Prostate gland (tissue), 2 donors: ENCODE data around the gene INAVA. TPM values are rescaled to one million over a fixed set of nuclear protein-coding genes. Genes with fewer than 3 reads are reported as not detected.

Source experiments
- DNase-seq: peaks from one replicate; pipeline ENCODE4 v3.0.0-alpha.2; 2019; ENCODE audit warnings: low spot score
- H3K27ac ChIP-seq, 2 donors: fragments of 200-600 bp; sonication (generic); 2 replicates each; pipeline ENCODE4 v1.5.1; 2017 to 2019
- H3K27me3 ChIP-seq: fragments of 200-600 bp; sonication (generic); replicated peaks from 2 replicates; pipeline ENCODE4 v1.5.1; 2019; ENCODE audit not compliant: insufficient read depth
- H3K36me3 ChIP-seq, 2 donors: fragments of 200-600 bp; sonication (generic); 1 replicate in 1 of 2; 2 replicates in 1 of 2; pipeline versions ENCODE4 v1.5.1 to v1.8.1; 2017 to 2019
- H3K4me1 ChIP-seq: fragments of 200-600 bp; sonication (generic); replicated peaks from 2 replicates; pipeline ENCODE4 v1.5.1; 2019
- H3K4me3 ChIP-seq, 2 donors: fragments of 200-600 bp; sonication (generic); 2 replicates each; pipeline ENCODE4 v1.5.1; 2017 to 2019
- H3K9me3 ChIP-seq: fragments of 200-600 bp; sonication (generic); 2 replicates; pipeline ENCODE4 v1.5.1; 2017
- POLR2A ChIP-seq: fragments of 450-650 bp; IDR thresholded peaks from one replicate; pipeline ENCODE4 v1.6.1; 2016; ENCODE audit warnings: antibody characterized with exemption, mild to moderate bottlenecking
- POLR2AphosphoS5 ChIP-seq: sonication (generic); formaldehyde crosslinking; IDR thresholded peaks from one replicate; pipeline ENCODE4 v1.6.1; 2017; ENCODE audit warnings: antibody characterized with exemption
- WGBS: methylation state at CpG from one replicate; pipeline ENCODE4 v1.1.5; 2018; 5-methylcytosine and 5-hydroxymethylcytosine counted together
- intact Hi-C: fragments of 100-400 bp; cut with DNase I; formaldehyde crosslinking; loops from one replicate; pipeline ENCODE4 v1.14.2; 2022
- total RNA-seq, 2 donors: library from RNA; depleted of rRNA; stranded (reverse); fragments of >200 nt; gene quantifications; one replicate each; pipeline ENCODE4 v1.1.0, GENCODE V29; 2016
- TF ChIP-seq, protein P1 (sequence below), 4 experiments: fragments of 200-600 bp in 2 of 4; fragments of 450-650 bp in 2 of 4; sonication (generic) in 2 of 4; IDR thresholded peaks; 1 replicate in 3 of 4; 2 replicates in 1 of 4; pipeline ENCODE4 v1.5.1; 2016 to 2019; ENCODE audit warnings: antibody characterized with exemption in 4 of 4, mild to moderate bottlenecking in 2 of 4, moderate library complexity in 2 of 4

The INAVA gene
- total RNA-seq, 2 donors from 2014 or later = 7.4 to 27.1 TPM

GRCh38 chr1:200938955-200939354 is 44.3 kb downstream of the INAVA start:
- no peaks in the 10 kb centered on the region for H3K4me1 ChIP-seq
- H3K9me3 ChIP-seq = no peaks in the 10 kb centered on the region
- DNase-seq = no peak
- intact Hi-C loops = no loop called here
- no peaks in the 10 kb centered on the region for H3K36me3 ChIP-seq
- WGBS = 63% methylated on average over 4 of the region's 4 CpGs
- TF ChIP-seq, protein P1, sequence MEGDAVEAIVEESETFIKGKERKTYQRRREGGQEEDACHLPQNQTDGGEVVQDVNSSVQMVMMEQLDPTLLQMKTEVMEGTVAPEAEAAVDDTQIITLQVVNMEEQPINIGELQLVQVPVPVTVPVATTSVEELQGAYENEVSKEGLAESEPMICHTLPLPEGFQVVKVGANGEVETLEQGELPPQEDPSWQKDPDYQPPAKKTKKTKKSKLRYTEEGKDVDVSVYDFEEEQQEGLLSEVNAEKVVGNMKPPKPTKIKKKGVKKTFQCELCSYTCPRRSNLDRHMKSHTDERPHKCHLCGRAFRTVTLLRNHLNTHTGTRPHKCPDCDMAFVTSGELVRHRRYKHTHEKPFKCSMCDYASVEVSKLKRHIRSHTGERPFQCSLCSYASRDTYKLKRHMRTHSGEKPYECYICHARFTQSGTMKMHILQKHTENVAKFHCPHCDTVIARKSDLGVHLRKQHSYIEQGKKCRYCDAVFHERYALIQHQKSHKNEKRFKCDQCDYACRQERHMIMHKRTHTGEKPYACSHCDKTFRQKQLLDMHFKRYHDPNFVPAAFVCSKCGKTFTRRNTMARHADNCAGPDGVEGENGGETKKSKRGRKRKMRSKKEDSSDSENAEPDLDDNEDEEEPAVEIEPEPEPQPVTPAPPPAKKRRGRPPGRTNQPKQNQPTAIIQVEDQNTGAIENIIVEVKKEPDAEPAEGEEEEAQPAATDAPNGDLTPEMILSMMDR (IDR thresholded peaks at IDR 0.05) = no peak
- no peak for TF ChIP-seq POLR2A
- TF ChIP-seq POLR2AphosphoS5 = no peak
- H3K27ac ChIP-seq = no peak overlapping the region
- H3K4me3 ChIP-seq = no peak overlapping the region
- H3K27me3 ChIP-seq = no peaks in the 10 kb centered on the region

DNA sequence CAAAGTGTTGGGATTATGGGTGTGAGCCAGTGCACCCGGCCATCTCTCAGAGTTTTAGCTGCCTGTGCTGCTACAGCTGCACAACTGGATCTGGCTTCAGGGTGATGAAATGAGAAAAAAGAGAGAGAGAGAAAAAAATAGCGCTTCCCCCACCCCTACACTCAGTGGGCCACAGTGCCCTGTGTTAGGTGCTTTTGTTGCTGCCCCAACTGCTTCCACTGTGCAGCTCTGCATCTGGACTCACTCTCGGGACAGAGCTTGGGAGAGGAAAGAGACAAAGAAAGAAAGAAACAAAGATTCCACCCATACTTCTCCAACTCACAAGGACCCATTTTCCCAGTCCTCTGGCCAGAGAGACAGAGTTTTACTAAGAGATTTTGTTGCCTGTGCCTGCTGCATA is 50.4 kb downstream of the INAVA start:
- no peaks in the 10 kb centered on the region for H3K9me3 ChIP-seq
- TF ChIP-seq, protein P1 (IDR thresholded peaks at IDR 0.05) = no peak
- TF ChIP-seq POLR2A = no peak
- TF ChIP-seq POLR2AphosphoS5 = no peak
- H3K27me3 ChIP-seq = no peaks in the 10 kb centered on the region
- no peak overlapping the region for H3K27ac ChIP-seq
- 65% methylated on average over 3 of the region's 3 CpGs for WGBS
- no peak for DNase-seq
- intact Hi-C loops = no loop called here
- no peaks in the 10 kb centered on the region for H3K4me1 ChIP-seq
- H3K4me3 ChIP-seq = no peak overlapping the region
- no peaks in the 10 kb centered on the region for H3K36me3 ChIP-seq

GRCh38 chr1:200947059-200947566 is 52.4 kb downstream of the INAVA start:
- Histone ChIP-seq H3K9me3 (no peaks in the 10 kb centered on the region), H3K27ac (no peak overlapping the region), H3K4me1 (no peaks in the 10 kb centered on the region), H3K36me3 (no peaks in the 10 kb centered on the region), H3K27me3 (no peaks in the 10 kb centered on the region), H3K4me3 (no peak overlapping the region)
- intact Hi-C loops = no loop called here
- TF ChIP-seq, protein P1 (IDR thresholded peaks at IDR 0.05) = no peak
- TF ChIP-seq POLR2AphosphoS5 (no peak), POLR2A (no peak)
- 94% methylated on average over 3 of the region's 3 CpGs for WGBS
- DNase-seq = no peak

GRCh38 chr1:200949626-200950025 is 54.9 kb downstream of the INAVA start:
- no peaks in the 10 kb centered on the region for H3K36me3 ChIP-seq
- intact Hi-C loops = no loop called here
- no peaks in the 10 kb centered on the region for H3K9me3 ChIP-seq
- no peak overlapping the region for H3K27ac ChIP-seq
- TF ChIP-seq, protein P1 (IDR thresholded peaks at IDR 0.05) = no peak
- TF ChIP-seq POLR2A = no peak
- TF ChIP-seq POLR2AphosphoS5 = no peak
- no peaks in the 10 kb centered on the region for H3K27me3 ChIP-seq
- no peak overlapping the region for H3K4me3 ChIP-seq
- H3K4me1 ChIP-seq = no peaks in the 10 kb centered on the region
- WGBS = 91% methylated on average over 8 of the region's 8 CpGs
- DNase-seq = no peak

- no peak for DNase-seq
- H3K27me3 ChIP-seq = no peaks in the 10 kb centered on the region
- no peak overlapping the region for H3K4me3 ChIP-seq
- no peaks in the 10 kb centered on the region for H3K9me3 ChIP-seq
- no peaks in the 10 kb centered on the region for H3K4me1 ChIP-seq
- H3K36me3 ChIP-seq = no peaks in the 10 kb centered on the region
- intact Hi-C loops = no loop called here
- 75% methylated on average over 2 of the region's 2 CpGs for WGBS
- H3K27ac ChIP-seq = no peak overlapping the region
- no peak for TF ChIP-seq POLR2AphosphoS5
- no peak for TF ChIP-seq POLR2A
- TF ChIP-seq, protein P1 (IDR thresholded peaks at IDR 0.05) = no peak
Measured at GRCh38 chr1:200951016-200951415, 56.3 kb downstream of the INAVA start.
